RWPE2 (cell line): ENCODE measurements around the gene FNDC8.

ENCODE experiments used
- ATAC-seq: fragments of 200-7000 bp; cut with Tn5 transposase; 3 replicates; pipeline ENCODE4 v1.9.1; 2021; ENCODE audit warnings: low read depth
- DNase-seq: peaks from one replicate; pipeline ENCODE4 v3.0.0-alpha.2; 2020; ENCODE audit warnings: low spot score
- H3K27ac ChIP-seq: fragments of 450-650 bp; 2 replicates; pipeline ENCODE4 v1.5.1; 2017; ENCODE audit warnings: mild to moderate bottlenecking; ENCODE audit not compliant: poor library complexity, severe bottlenecking
- H3K27me3 ChIP-seq: fragments of 250-450 bp; sonication (Bioruptor Pico); 2 replicates; pipeline ENCODE4 v1.5.1; 2021; ENCODE audit warnings: mild to moderate bottlenecking, moderate library complexity; ENCODE audit not compliant: insufficient read depth, poor library complexity, severe bottlenecking
- H3K36me3 ChIP-seq: fragments of 250-450 bp; sonication (Bioruptor Pico); 2 replicates; pipeline ENCODE4 v1.5.1; 2020; ENCODE audit warnings: low read depth, mild to moderate bottlenecking, moderate library complexity
- H3K4me1 ChIP-seq: fragments of 250-450 bp; sonication (Bioruptor Pico); 2 replicates; pipeline ENCODE4 v1.5.1; 2021; ENCODE audit warnings: mild to moderate bottlenecking, moderate library complexity; ENCODE audit not compliant: insufficient read depth, poor library complexity, severe bottlenecking
- H3K4me3 ChIP-seq: fragments of 250-450 bp; sonication (Bioruptor Pico); 2 replicates; pipeline ENCODE4 v1.5.1; 2021; ENCODE audit warnings: mild to moderate bottlenecking, moderate library complexity; ENCODE audit not compliant: severe bottlenecking
- H3K9me3 ChIP-seq: fragments of 250-450 bp; sonication (Bioruptor Pico); 2 replicates; pipeline ENCODE4 v1.5.1; 2021; ENCODE audit warnings: mild to moderate bottlenecking, moderate library complexity; ENCODE audit not compliant: severe bottlenecking
- CTCF ChIP-seq: fragments of 450-650 bp; IDR thresholded peaks from one replicate; pipeline ENCODE4 v1.5.1; 2017; ENCODE audit warnings: mild to moderate bottlenecking, moderate library complexity; ENCODE audit not compliant: poor library complexity, severe bottlenecking

FNDC8 gene

GRCh38 chr17:35130392-35130791, 9.0 kb downstream of the FNDC8 start:
- Histone ChIP-seq H3K36me3 (peaks cover 39% of the 10 kb centered on the region), H3K4me1 (no peaks in the 10 kb centered on the region), H3K27ac (no peak overlapping the region), H3K9me3 (no peaks in the 10 kb centered on the region), H3K4me3 (no peak overlapping the region), H3K27me3 (no peaks in the 10 kb centered on the region)
- no peak for TF ChIP-seq CTCF
- DNase-seq (no peak), ATAC-seq (no peak)

- H3K4me3 ChIP-seq: no peak overlapping the region
- no peak for DNase-seq
- peaks cover 56% of the 10 kb centered on the region for H3K36me3 ChIP-seq
- H3K9me3 ChIP-seq: no peaks in the 10 kb centered on the region
- no peak for TF ChIP-seq CTCF
- H3K27ac ChIP-seq: no peak overlapping the region
- no peak for ATAC-seq
- no peaks in the 10 kb centered on the region for H3K27me3 ChIP-seq
- H3K4me1 ChIP-seq: no peaks in the 10 kb centered on the region
Observed at GRCh38 chr17:35132099-35132498, 10.7 kb downstream of the FNDC8 start.

- ATAC-seq (no peak), DNase-seq (no peak)
- H3K4me3 ChIP-seq: no peak overlapping the region
- H3K4me1 ChIP-seq: no peaks in the 10 kb centered on the region
- H3K36me3 ChIP-seq: peaks cover 65% of the 10 kb centered on the region
- H3K9me3 ChIP-seq: no peaks in the 10 kb centered on the region
- H3K27me3 ChIP-seq: no peaks in the 10 kb centered on the region
- H3K27ac ChIP-seq: no peak overlapping the region
- TF ChIP-seq CTCF: no peak
Observed at GRCh38 chr17:35132816-35133550, 11.6 kb downstream of the FNDC8 start.

- DNase-seq: no peak
- no peak overlapping the region for H3K4me3 ChIP-seq
- no peak for ATAC-seq
- no peak for TF ChIP-seq CTCF
- no peaks in the 10 kb centered on the region for H3K27me3 ChIP-seq
- H3K36me3 ChIP-seq: peaks cover 84% of the 10 kb centered on the region
- H3K27ac ChIP-seq: no peak overlapping the region
- no peaks in the 10 kb centered on the region for H3K4me1 ChIP-seq
- H3K9me3 ChIP-seq: no peaks in the 10 kb centered on the region
Observed at GRCh38 chr17:35135322-35135721, 13.9 kb downstream of the FNDC8 start.

- Histone ChIP-seq H3K27ac (no peak overlapping the region), H3K4me3 (no peak overlapping the region), H3K36me3 (peaks cover 76% of the 10 kb centered on the region), H3K4me1 (peaks cover 4% of the 10 kb centered on the region), H3K9me3 (no peaks in the 10 kb centered on the region), H3K27me3 (no peaks in the 10 kb centered on the region)
- ATAC-seq (no peak), DNase-seq (no peak)
- no peak for TF ChIP-seq CTCF
Observed at GRCh38 chr17:35138218-35138617, 16.8 kb downstream of the FNDC8 start.
